HG03108 (cell line): Measurements from ENCODE around the gene SYNM.

Source experiments
- ATAC-seq: cut with Tn5 transposase; IDR thresholded peaks from one replicate; pipeline ENCODE4 v1.9.1; 2021; ENCODE audit warnings: moderate library complexity; ENCODE audit not compliant: unreplicated experiment

The SYNM gene

GRCh38 chr15:99138491-99138982 is 33.7 kb downstream of the SYNM start:
- no peak for ATAC-seq

DNA sequence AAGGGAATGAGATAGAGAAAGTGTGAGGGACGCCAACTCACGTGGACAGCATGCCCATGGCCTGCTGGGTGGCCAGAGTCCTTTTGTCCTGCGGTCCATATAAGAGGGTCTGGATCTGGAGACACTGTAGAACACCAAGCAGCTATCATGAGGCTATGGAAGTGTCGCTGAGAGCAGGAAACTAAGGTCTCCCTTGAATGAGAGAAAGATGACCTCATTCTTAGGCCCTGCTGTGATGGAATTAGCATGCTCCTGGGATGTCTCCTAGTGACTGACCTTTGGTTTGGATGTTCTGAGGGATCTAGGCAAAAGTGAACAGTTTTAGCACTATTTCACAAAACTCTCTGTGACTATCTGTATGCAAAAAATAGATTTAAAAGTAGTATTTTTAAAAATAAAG is 34.4 kb downstream of the SYNM start:
- no peak for ATAC-seq

GRCh38 chr15:99140590-99140989 is 35.7 kb downstream of the SYNM start:
- no peak for ATAC-seq

DNA sequence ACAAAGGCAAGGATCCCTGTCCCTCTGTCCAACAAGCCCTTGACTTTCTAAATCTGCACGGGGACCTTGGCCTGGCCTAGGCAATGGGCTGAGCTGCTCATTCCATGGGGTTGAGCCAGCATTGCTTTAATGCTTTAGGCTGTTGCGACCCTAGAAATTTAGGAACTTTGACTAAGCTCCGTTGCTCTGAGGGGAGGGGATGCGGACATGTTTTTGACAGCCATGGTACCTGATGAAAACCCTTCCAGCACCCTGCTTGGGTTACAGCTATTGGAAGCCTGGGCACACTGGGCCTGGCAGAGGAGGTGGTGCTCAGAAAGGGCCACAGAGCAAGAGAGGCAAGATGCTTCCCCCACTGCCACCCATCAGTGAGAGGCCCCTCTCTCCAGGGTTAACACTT is 37.1 kb downstream of the SYNM start:
- no peak for ATAC-seq

DNA sequence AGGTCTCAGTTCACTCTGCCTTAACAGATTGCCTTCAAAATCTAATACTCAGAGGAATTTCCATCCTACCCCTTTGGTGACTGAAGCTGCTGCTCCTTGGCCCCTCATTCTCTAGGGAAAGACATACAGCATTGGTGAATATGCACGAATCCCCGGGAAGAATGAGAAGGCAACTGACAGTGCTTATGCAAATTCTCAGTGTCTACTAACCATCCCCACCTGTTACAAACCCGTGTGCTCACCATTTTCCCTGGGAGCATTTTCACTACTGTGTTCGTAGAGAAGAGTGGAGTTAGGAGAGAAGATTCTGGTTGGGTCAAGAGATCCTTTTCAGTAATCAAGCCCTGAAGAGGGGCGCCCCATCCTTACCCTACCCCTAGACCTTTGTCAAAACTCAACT is 37.7 kb downstream of the SYNM start:
- no peak for ATAC-seq

DNA sequence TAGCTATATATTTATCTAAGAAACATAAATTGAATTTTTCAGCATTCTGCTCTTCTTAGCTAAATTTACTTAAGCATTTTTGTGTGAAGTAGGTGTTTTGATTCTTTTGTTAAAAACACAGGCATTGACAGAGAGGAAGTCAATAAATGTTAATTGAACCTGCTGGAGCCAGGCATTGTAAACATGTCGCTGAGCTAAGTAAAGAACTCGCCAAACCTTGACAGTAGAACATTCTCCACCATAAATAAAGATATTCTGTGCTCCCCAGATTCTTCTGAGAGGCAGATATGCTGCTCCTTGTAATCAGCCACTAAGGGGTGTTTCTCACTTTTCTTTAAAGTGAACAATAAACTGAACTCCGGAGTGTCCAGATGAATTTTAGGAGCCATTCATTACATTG is 38.4 kb downstream of the SYNM start:
- ATAC-seq, result no peak

- no peak for ATAC-seq
Measured at GRCh38 chr15:99143655-99144610, 39.1 kb downstream of the SYNM start.

DNA sequence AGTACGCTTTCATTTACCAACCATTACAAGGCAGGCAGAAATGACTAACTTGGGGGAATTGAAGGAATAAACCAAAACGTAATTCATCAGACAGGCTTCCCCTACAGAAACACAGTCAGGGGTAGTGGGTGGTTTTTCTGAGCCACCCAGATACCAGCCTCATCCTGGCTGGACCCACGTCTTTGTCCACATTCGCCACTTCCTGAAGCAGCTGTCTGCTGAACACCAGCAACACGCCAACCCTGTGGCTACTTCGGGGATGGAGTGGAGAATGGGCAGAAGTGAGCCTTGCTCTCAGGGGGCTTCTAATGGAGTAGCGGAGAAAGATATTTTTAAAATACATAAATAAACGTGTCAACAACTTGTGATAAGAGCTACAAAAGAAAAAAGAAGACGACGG is 40.1 kb downstream of the SYNM start:
- no peak for ATAC-seq

- no peak for ATAC-seq
Measured at GRCh38 chr15:99145778-99146177, 40.9 kb downstream of the SYNM start.

DNA sequence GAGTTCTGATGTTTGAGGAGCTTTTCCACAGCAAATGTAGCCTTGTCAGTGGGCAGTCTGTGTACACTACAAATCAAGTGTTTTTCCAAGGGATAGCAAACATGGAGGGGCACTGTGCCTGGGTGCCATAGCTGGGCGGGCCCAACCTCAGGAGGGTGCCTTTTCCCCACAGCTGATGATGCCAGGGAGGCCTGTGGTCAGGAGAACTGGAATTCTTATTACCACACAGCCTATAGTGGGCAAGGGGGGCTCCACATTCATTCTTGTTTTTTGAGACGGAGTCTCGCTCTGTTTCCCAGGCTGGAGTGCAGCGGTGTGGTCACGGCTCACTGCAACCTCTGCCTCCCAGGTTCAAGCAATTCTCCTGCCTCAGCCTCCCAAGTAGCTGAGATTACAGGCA is 41.8 kb downstream of the SYNM start:
- ATAC-seq, result no peak

GRCh38 chr15:99148851-99149276 is 44.0 kb downstream of the SYNM start:
- no peak for ATAC-seq

GRCh38 chr15:99149366-99149765 is 44.5 kb downstream of the SYNM start:
- ATAC-seq, result no peak

DNA sequence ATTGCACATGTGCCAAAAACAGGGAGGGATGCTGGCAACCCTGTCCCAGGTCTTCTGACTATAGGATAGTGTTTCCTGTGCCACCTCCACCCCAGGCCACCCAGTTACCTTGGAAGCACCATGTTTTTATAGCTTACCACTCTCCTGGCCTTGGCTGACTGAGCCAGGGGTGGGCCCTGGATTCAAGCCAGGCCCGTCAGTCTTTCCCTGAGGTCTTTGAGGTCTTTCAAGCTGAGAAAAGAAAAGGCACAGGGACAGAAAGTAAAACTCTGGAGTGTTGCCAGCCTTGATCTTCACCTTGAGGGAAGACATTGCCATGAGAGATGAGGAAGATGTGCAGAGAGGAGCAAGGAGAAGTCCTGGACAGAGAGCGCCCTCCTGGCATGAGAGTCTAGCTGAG is 46.3 kb downstream of the SYNM start:
- ATAC-seq, result no peak

DNA sequence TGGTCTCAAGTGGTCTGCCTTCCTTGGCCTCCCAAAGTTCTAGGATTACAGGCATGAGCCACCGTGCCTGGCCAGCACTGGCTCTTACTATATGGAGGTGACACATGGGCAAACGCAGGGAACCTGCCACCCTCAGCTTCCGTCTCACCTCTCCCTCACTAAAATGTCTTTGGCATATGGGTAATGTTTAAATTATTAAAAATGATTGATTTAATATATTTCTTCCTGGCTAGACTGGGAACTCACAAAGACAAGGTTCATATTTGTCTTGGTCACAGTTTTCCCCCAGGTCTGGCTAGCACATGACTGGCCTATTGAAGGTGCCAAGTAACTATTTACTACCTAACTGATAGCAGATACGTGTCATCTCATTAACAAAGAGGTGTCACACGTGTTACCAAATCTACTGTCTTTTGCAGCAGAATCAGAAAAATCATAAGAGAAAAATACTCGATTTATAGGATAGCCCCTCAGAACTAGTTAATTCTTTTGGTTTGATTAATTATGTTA is 48.2 kb downstream of the SYNM start:
- ATAC-seq, result no peak

GRCh38 chr15:99154271-99154670 is 49.4 kb downstream of the SYNM start:
- no peak for ATAC-seq

DNA sequence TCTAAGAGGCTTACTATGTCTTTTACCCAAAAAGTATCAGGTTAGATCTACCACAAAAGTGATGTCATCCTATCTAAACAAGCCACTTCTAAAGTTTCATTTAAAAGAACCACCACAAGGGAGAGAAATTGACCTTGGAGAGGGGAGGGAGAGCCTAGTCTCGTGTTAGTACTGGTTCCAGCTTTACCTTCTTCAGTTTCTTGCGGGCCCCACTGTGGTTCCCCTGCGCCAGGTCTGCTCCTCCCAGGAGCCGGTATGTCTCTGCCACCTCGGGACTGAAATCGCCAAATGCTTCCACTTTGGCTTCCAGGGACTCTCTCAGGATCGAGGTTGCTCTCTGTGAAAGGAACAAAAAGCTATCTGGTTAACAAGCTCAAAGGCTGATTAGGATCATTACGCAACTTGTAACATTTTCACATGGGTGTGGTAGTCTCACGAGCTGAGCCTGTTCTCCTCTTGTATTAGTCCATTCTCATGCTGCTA is 51.1 kb downstream of the SYNM start:
- ATAC-seq, result no peak

DNA sequence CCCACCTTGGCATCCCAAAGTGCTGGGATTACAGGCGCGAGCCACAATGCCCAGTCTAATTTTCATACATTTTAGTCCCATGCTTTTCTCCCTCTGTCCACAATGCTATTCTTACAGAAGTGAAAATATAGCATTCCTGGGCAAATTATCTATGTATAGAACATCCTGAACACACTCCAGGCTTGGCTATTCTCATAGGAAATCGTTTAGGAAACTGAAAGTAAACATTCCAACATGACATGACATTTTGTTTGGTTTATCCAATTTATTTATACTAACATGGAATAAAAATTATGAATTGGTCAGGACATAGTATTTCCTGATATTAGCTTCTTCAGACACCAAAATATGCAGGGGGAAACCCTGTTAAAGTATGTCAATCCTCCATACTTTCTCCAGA is 52.6 kb downstream of the SYNM start:
- no peak for ATAC-seq

DNA sequence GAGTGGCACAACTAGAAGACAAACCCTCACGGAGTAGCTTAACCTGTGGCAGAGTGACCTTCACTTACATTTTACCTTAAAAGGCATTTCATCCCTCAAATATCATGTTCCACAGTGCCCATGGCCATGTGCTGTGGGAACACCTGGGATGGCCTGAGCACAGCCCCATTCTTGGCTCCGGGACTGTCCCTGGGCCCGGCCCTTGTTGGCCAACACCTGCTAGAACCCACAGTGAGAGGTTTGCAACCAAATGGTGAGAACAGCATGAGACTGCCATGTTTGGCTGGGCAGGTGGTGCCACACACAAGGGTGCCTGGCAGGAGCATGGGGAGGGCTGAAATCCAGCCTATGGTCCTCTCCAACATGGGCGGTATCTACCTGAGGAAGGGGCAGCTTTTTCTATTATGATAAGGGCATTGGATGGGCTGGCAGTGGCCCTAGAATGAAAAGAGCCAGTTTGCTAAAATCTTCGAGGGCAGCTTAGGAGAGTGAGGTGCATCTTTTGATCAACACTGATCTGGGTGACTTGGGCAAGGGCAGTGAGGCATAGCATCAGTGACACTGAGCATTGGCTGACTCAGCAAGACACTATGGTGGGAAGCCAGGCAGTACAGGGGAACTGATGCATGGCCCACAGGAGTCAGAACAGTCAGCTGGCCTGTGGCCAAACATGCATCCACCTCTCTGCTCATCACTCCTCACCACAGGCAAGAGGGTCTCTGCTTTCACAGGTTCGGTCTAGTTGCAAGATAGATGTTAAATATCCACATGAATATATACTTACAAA is 53.9 kb downstream of the SYNM start:
- ATAC-seq, result no peak

DNA sequence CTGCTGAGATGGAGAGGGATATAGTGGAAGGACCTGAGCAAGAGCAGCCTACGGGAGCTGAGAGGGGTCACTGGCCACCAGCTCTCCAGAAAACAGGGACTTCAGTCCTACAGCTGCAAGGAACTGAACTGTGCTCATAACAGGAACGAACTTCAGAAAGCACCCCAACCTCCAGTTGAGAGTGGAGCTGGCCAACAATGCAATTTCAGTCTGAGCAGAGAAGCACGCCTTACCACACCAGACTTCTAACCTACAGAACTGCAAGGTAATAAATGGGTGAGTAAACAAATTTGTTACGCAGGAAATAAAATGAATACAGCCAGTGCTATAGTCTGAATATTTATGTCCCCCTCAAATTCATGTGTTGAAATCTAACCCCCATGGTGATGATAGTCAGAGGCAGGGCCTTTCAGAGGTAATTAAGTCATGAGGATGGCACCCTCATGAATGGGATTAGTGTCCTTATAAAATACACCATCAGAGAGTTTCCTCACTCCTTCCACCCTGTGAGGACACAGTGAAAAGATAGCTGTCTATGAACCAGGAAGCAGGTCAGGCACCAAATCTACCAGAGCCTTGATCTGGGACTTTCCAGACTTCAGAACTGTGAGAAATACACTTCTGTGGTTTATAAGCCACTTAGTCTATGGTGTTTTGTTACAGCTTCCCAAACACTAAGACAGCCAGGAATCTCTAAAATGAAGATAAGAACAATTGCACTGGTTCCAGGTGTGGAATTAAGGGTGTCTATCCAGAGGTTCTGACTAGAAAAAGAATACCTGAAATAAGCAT is 58.6 kb downstream of the SYNM start:
- ATAC-seq, result no peak

GRCh38 chr15:99164119-99164518 is 59.2 kb downstream of the SYNM start:
- no peak for ATAC-seq
